GM18907 (cell line): Measurements from ENCODE around the gene INO80D.
A peak's percentile ranks its signal among the peaks of the same experiment; 100 is the strongest.
"Not testable (repeated sequence)": the region's sequence is repeated elsewhere in the genome, so short reads cannot be mapped to it uniquely, and the experiment has no call there.

Experiments
- ATAC-seq: cut with Tn5 transposase; IDR thresholded peaks from one replicate; pipeline ENCODE4 v1.9.1; 2021; ENCODE audit warnings: mild to moderate bottlenecking, moderate library complexity; ENCODE audit not compliant: unreplicated experiment

INO80D gene, protein sequence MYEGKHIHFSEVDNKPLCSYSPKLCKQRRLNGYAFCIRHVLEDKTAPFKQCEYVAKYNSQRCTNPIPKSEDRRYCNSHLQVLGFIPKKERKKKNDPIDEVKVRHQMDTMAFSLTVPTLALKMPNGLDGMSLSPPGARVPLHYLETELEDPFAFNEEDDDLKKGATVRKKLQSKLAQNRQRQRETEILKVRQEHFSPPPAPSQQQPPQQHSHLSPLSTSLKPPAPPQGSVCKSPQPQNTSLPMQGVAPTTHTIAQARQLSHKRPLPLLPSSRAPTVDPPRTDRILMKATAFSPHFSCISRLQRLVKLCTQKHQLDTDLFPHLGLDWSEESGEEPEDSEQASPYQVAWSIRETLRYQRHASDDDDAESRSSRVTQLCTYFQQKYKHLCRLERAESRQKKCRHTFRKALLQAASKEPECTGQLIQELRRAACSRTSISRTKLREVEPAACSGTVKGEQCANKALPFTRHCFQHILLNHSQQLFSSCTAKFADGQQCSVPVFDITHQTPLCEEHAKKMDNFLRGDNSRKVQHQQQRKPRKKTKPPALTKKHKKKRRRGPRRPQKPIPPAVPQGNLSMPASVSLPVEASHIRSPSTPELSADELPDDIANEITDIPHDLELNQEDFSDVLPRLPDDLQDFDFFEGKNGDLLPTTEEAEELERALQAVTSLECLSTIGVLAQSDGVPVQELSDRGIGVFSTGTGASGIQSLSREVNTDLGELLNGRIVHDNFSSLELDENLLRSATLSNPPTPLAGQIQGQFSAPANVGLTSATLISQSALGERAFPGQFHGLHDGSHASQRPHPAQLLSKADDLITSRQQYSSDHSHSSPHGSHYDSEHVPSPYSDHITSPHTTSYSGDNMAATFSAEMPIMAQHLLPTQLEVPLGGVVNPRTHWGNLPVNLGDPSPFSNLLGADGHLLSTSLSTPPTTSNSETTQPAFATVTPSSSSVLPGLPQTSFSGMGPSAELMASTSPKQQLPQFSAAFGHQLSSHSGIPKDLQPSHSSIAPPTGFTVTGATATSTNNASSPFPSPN

GRCh38 chr2:206085742-206086445 is at the start of gene INO80D:
Gene INO80D, minus strand, starts transcription at chr2:206086174. Its CDS starts 23,158 bp downstream, at chr2:206063016.
- peak; percentile 90 for ATAC-seq

- no peak for ATAC-seq
These were observed 41.7 kb upstream of the INO80D start for GRCh38 chr2:206127656-206128055.

DNA sequence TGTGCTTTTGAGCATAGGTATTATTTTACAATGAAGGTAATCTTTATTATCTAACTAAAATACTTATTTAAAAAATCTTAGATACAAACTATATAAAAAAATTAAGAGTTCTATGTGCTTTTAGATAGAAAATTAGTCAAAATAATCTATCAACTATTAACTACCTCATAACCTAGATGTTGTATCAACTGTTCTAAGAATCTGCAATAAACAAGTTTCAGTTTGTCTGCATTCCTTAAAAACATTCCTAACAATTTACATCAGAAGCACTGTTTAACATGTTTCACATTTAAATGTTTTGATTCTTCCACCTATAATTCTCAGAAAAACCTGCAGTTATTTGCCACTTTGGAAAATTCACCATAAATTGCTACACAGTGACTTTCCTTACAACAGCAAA is 39.9 kb upstream of the INO80D start:
- no peak for ATAC-seq

DNA sequence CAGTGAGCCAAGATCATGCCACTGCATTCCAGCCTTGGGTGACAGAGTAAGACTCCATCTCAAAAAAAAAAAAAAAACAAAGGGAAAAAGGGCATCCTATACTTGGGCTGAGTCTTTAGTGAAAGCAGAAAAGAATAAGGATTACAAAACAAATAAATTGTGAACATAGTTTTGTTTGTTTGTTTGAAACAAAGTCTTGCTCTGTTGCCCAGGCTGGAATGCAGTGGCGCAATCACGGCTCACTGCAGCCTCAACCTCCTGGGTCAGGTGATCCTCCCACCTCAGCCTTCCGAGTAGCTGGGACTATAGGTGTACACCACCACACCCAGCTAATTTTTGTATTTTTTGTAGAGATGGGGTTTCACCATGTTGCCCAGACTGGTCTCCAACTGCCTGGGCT is 36.6 kb upstream of the INO80D start:
- ATAC-seq: not testable (repeated sequence)

GRCh38 chr2:206116278-206116677 is 30.3 kb upstream of the INO80D start:
- ATAC-seq: no peak

DNA sequence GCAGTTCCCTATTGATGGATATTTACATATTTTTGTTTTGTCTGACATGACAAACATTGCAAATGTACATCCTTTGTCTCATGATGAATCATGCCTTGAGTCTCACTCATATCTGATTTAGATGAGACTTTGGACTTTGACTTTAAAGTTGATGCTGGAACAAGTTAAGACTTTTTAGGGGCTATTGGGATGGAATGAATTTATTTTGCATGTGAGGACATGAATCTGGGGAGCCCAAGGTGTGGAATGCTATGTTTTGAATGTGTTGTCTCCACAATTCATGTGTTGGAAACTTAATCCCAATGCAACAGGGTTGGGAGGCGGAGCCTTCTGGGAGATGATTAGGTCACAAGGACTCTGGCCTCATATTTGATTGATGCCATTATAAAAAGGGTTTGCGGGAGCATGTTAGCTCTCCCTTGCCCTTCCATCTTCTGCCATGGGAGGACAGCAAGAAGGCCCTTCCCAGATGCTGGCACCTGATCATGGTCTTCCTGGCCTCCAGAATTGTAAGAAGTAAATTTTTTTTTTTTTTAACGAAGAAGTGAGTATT is 29.1 kb upstream of the INO80D start:
- no peak for ATAC-seq

DNA sequence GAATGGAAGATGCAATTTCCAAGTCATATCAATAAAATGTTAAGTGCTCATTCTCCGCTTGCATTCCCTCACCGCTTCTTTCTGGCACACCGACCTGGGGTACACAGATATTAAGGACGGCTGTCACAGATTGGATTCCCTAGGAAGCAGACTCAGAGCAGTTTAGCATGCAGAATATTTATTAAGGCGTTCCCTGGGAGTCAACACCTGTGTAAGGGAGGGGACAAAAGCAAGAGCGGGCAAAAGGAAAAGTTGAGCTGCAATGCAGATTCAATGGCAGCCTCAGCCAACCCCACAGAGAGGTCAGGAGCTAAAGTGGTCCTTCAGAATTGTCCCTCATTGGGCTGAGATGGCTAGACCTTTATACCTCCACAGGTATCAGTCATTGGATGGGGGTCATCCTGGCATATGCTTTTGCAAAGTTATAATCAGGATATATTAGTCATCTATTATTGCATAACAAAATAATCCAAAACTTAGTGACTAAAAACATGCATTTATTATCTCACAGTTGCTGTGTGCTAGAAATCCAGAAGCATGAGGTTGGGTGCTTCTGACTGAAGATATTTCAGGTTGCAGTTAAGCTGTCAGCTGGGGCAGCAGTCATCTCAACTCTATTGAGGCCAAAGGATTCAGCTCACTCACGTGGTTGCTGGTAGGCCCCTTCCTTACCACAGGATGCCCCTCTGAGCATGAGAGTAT is 27.0 kb upstream of the INO80D start:
- no peak for ATAC-seq

DNA sequence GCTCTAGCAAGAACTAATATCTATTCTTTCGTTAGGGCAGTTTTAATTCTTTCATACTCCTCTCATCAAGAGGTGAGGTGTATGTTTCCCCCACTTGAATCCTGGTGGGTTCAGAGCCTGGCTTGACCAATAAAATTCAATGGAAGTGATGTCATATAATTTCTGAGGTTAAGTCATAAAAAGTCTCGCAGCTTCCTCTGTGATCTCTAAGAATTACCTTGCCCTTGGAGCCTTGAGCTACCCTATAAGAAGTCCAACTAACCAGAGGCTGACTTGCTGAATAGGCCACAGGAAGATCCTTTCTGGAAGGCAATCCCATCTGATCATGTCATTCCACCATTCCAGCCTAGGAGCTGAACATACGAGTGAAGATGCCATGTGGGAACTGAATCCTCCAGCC is 26.1 kb upstream of the INO80D start:
- no peak for ATAC-seq

GRCh38 chr2:206108713-206109112 is 22.7 kb upstream of the INO80D start:
- ATAC-seq: no peak

- ATAC-seq: no peak
These were observed 19.6 kb upstream of the INO80D start for GRCh38 chr2:206105541-206105940.

DNA sequence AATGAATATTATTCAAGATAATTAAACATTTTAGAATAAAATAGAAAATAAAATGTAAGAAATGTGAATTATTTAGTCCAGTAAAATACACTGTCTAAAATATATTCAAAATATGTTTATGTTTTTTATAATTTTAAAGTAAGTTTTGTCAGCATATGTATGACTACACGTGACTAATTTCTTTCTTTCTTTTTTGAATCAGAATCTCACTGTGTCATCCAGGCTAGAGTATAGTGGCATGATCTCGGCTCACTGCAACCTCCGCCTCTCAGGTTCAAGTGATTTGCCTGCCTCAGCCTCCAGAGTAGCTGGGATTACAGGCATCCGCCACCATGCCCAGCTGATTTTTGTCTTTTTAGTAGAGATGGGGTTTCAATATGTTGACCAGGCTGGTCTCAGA is 19.1 kb upstream of the INO80D start:
- no peak for ATAC-seq

GRCh38 chr2:206098872-206099271 is 12.9 kb upstream of the INO80D start:
- not testable (repeated sequence) for ATAC-seq

DNA sequence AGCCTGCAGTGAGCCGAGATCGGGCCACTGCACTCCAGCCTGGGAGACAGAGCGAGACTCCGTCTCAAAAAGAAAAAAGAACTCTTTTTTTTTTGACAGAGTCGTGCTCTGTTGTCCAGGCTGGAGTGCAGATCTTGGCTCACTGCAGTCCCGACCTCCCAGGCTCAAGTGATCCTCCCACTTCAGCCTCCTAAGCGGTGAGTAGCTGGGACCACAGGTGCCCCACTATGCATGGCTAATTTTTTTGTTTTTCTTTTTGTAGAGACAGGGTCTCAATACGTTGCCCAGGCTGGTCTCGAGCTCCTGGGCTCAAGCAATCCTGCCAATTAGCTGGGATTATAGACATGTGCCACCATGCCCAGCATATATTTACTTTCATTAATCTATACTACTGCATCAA is 12.5 kb upstream of the INO80D start:
- ATAC-seq: no peak

DNA sequence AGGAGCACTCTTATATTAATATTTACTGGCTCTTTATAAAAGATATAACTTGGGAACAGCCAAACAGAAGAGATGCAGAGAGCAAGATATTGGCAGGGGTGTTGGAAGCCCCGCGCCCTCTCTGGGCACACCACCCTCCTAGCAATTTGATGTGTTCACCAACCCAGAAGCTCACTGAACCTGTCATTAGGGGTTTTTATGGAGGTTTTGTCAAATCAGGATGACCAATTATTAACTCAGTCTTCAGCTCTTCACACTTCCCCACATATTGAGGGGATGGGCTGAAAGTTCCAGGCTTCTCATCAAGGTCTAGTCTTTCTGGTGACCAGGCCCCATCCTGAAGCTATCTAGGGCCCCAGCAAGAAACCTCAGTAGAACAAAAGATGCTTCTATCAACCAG is 10.9 kb upstream of the INO80D start:
- ATAC-seq: peak; percentile 68

- no peak for ATAC-seq
These were observed 9.8 kb upstream of the INO80D start for GRCh38 chr2:206095536-206096332.

DNA sequence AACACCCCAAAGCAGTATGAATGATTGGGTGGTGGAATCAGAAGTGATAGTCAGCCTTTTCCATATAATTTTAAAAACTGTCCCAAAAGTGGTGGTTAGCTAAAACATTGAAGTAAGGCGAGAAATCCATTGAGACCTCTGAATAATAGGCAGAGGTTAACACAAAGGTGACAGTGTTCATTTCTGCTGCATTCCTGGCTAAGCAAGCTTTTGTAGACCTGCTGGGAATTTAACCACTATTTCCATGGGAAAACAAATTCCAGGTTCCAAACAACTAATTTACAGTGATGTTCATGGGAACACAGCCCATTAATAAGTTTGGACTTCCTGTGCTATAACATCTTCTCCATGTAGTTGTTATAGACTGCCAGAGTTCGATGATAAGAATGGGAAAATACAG is 6.3 kb upstream of the INO80D start:
- ATAC-seq: no peak

GRCh38 chr2:206088248-206088647 is 2.3 kb upstream of the INO80D start:
- ATAC-seq: no peak

DNA sequence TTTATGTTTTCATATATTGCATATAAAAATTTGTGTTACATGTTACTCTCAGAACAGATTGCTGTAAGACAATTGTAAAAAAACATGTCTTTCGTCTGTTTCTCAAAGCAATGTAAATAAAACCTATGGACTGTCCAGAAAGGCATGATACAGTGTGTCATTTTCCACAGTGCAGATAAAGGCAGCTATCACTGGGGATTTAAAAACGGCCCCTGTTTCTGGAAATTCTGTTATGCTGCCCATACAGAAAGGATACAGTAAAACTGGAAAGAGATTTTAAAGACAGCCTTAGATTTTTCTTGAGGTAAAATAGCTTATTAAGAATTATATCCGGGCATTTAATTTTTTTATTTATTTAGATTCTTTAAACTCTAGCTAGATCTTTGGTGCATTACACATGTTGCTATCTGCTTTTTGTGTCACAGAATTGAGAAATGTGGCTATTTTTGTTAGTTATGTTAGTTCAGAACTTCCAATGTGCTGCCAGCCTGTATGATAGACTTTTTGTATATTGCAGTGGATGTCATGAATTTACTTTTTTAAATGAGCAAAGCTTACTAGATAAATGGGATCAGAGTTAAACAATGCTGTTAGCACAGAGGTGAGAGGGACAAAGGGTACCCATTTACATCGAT is 859 bp upstream of the INO80D start:
- no peak for ATAC-seq
